CMK (cell line): ENCODE results near the gene SLC22A17.
"Not testable (repeated sequence)": the region's sequence is repeated elsewhere in the genome, so short reads cannot be mapped to it uniquely, and the experiment has no call there.

Experiments
- DNase-seq: peaks from one replicate; pipeline ENCODE4 v3.0.0-alpha.2; 2010; ENCODE audit warnings: low read depth

Gene SLC22A17

DNA sequence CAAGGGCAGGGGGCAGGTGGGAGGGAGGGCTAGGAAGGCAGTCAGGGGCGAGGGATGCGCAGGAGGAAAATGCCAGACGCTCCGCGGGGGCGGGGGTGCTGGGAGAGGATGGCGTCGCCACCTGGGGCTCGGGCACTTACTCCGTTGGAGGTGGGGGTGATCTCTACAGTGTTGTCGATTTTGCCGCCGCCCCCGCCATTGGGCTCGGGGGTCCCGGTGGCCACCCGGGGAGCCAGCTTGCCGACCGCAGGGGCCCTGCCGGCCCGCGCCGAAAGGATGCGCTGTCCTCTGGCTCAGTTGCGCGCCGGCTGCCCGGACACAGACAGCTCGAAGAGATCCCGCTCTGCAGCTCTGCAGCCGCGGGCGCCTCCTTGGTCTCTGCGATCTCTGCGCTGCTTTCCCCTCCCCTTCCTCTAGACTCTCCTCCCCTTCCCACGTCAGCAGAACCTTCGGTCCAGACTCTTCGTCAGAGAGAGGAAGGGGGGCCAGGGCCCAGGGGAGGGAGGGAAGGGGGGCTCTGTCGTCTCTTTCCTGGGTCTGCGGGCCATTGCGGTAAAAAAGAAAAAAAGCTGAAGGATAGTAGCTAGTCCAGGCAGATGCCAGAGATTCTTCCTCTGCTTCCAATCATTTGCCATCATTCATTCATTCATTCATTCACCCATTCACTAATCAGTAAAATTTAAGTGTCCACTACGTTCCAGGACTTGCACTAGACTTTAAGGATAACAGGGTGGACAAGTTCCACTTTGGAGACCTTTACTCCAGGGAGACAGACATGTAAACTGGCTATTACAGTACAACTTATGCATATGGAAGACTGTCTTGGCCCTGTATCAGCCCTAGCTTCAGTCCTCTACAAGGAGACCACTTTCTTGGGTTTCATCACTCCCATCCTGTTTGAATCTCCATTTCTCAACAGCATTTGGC is at the start of gene SLC22A17:
SLC22A17 (minus strand) TSS at position 382 of the 927 bp plus-strand sequence.
- peak; percentile 45 for DNase-seq

DNA sequence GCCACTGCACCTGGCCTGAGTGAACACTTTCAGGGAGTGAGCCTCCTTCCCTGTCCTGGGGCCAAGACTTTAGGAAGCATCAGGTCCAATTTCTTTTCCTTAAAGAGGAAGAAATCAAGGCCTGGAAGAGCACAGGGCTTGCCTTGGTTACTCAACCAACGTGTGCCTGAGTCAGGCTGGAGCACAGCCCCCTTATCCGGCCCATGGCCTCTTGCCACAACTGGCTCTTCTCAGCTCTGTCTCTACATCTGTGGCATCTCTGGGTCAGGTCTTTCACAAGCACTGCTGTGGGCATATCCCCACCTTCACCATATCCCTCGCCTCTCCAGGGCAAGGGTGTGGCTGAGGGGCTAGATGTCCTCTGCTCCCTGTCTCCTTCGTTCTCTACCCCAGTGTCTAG is 48.6 kb upstream of the SLC22A17 start:
- DNase-seq: no peak

DNA sequence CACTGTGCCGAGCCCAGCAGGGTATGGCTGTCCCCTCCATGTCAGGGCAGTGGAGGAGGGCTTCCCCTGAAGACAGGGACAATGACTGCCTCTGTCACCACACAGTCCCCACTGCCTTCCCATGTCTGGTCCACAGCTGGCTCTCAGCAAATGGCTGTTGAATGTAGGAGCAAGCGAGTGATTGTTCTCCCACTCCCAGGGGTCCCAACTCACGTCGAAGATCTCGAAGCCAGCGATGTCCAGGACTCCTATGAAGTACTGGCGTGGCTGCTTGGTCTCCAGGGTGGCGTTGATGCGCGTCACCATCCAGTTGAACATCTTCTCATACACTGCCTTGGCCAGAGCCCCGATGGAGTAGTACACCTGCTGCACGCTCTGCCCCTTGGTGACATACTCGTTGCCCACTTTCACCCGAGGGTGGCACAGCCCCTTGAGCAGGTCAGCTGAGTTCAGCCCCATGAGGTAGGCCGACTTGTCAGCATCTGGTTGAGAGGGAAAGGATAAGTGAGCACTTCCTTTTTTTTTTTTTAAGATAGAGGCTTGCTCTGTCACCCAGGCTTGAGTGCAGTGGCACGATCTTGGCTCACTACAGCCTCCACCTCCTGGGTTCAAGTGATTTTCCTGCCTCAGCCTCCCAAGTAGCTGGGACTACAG is 47.9 kb upstream of the SLC22A17 start:
- DNase-seq: not testable (repeated sequence)

DNA sequence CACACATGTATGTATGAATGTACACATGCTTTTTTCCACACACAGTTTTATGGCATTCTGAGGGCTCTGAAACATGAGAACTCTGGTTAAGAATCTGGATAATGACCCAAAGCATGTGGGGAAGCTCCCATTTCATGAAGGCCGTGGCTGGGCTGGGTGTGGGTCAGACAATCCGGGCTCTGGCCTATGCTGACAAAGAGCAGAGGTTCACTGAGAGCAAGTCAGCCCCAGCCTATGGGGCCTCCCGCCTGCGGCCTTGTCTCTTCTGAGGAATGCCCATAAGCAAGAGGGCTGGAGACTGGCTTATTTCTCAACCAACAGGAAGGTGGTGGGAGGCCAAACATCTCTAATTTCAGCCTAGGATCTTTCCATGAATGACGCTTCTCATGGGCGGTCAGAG is 46.9 kb upstream of the SLC22A17 start:
- no peak for DNase-seq

DNA sequence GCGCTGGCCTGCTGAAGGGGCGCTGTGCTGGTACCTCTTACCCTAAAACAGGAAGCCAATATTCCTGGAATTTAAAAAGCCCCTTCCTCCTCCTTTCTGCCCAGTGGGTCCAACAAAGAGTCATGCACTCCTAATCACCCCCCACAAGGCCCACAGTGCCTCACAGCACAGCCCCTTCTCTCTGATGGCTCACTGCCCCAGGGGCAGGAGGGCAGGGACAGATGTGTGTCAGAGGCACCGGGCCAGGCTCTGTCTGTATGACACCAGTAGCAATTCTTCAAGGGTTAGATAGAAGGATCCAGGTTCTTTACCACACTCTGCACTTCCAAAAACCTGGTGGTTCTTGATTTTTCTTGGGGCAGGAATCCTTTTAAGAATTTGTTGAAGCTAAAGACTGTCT is 46.4 kb upstream of the SLC22A17 start:
- DNase-seq: no peak

DNA sequence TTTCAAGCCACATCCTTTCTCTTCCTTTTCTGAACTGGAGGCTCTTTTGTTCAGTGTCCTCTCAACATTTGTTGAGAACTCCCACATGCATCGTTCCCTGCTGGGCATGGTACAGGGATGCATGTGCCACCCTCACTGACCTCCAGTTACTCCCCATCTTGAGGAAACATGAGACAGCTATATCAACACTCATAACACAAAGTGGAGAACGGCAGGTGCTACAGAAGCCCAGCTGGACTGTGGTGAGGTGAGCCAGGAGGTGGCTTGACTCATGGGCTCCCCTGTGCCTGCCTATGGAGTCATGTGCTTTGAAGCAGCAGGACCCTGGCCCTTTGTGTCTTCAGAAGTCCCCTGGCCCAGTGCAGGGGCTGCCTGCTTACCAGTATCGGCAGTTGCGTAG is 45.7 kb upstream of the SLC22A17 start:
- DNase-seq: no peak

DNA sequence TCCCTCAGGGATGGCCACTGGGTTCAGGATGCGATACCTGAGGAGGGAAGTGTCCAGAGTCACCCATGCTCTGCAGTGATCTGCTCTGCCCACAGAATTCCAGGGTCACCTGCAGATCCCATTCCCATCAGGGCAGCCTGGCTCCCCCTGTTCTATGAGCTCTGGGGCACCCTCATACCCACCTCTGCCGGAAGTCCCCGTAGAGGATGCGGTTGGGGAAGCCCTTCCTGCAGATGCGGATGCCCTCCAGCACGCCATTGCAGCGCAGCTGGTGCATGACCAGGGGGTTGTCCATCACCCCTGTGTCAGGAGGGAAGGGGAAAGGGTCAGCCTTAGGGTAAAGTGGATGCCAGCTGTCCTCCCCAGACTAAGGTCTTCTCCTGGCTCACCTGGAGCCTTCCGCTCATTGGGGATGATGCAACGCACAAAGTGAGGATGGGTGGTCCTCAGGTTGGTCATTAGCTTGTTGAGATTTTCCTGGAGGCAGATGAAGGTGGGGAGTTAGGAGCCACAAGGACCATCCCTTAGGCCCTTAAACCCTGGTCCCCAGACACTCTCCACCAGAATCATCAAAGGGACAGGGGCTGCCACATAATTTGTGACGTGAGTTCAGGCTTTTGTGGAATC is 44.2 kb upstream of the SLC22A17 start:
- DNase-seq: no peak

DNA sequence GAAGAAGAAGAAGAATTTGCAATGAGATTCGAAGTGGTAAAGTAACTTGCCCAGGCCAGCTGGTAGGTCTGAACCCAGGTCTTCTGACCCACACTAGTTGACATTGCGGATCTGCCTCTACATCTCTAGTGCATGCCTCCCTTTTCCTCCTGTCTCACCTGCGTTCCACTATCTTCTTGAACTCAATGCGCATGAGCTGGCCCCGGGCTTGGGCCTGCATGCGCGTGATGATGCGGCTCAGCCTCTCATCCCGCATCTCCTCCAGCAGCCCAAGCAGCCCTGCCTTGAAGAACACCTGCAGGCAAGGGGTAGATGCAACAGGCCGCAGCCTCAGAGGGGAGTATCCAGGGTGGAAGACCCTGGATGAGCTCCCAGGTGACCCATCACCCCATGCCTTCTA is 43.4 kb upstream of the SLC22A17 start:
- DNase-seq: no peak

DNA sequence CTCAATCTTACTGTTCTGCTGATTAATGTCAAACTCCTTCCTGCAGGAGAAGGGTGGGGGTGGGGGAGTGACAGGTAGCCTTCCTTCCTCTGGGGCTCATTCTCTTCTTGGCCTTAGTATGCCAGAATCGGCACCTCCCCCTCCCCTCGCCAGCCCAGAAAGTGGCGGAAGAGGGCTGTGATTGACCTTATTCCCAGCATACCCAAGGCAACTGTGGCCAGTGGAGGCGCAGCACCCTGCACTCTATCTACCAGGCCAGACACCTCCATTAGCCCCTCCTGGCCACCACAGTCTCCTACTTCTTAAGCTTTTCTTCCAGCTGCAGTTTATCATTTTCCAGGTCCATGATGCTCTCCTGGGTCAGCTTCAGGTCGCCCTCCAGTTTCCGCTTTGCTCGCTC is 39.9 kb upstream of the SLC22A17 start:
- DNase-seq: no peak

DNA sequence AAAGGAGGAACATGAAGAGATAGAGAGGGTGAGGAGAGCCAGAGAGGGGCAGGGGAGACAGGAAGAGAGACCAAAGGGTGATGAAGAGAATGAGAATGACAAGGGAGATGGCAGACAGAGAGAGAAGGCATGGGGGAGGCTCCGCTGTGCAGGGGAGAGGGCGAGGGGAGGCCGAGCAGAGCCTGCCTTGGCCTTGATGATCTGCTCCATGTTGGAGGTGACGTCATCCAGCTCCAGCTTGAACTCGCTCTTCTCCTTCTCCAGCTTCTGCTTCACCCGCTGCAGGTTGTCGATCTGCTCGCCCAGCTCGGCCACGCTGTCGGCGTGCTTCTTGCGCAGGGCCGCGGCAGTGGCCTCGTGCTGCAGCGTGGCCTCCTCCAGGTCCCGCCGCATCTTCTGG is 37.2 kb upstream of the SLC22A17 start:
- not testable (repeated sequence) for DNase-seq

DNA sequence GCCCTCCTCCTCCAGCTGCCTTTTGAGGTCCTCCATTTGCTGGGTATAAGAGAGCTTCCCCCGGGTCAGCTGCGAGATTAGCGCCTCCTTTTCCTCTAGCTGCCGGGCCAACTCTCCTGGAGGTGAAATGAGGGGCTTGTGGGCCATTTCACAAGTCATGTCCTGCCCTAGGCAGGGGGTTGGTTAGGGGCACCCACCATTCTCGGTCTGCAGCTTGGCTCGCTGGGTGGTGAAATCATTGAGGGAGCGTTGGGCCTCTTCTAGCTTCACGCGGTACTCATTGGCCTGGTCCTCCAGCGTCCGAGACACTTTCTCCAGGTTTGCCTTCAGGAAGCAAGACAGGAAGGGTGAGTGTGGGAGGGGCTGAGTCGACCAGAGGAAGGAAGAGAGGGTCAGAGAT is 36.7 kb upstream of the SLC22A17 start:
- DNase-seq: no peak

DNA sequence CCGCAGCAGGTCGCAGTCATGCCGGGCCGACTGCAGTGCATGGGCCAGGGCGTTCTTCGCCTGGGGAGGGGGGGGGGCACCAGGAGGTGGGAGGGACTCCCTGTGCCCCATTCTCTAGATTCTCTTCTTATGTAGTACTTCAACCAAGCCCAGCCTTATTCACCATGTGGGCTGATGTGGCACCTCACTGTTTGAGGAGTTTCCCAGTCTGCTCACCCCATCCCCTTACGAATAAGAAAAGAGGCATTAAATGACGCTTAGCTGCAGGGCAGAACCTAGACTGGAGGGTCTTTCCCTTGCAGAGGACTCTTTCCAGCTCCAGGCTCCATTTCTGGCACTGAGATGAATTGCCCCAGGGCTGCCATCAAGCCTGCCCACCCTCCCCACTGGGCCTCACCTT is 36.3 kb upstream of the SLC22A17 start:
- DNase-seq: no peak

DNA sequence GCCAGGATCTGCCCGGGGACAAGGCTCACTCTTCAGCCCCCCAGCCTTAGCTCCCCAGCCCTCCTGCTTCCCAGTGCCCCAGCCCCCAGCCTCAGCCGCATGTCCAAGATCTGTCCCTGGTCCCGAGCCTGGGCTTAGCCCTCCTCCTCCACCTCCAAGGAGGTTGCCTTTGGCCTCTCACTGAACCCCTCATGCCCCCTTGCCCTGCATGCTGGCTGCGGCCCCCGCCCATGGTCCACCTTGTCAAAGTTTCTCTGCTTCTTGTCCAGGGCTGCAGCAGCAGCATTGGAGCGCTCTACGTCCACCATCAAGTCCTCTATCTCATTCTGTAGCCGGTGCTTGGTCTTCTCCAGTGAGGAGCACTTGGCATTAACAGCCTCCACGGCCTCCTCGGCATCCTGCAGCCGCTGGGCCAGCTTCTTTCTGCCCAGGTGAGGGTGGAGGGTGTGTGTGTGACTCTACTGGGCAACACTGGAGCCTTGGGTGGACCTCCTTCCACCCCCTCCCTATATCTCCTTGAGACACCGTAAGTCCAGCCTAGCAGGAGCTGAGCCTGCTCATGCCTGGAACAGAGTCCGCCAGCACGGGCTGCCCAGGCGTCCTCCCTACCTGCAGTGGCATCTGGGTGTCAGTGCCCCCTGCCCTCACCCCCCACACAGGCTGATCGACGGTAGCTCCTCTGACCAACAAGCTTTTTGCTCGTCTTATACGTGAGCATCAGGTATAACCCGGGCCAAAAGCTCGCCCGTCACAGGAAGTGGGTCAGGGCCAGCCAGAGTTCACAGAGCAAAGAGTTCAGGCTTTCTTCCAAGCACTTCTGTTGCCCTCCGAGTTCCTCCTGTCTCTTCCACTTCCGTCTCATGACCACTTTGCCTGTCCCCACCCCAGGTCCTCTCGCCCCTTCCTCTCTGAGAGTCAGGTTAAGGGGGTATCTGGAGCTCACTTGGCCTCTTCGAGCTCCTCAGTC is 35.5 kb upstream of the SLC22A17 start:
- no peak for DNase-seq

DNA sequence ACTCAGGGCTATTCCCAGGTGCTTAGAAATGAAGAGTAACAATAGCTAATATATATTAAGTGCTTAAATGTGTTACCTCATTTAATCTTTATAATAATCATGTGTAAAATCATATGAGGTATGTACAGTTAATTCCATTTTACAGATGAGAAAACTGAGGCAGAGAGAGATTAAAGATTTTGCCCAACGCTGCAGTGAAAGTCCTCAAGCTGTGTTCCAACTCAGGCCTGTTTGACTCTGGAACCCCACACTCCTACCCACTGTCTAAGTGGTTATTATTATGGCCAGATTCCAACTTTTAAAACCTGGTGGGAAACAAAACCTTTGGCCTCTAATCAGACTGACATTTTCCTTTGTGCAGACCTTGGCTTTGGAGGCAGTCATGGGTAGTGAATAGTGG is 34.3 kb upstream of the SLC22A17 start:
- no peak for DNase-seq

DNA sequence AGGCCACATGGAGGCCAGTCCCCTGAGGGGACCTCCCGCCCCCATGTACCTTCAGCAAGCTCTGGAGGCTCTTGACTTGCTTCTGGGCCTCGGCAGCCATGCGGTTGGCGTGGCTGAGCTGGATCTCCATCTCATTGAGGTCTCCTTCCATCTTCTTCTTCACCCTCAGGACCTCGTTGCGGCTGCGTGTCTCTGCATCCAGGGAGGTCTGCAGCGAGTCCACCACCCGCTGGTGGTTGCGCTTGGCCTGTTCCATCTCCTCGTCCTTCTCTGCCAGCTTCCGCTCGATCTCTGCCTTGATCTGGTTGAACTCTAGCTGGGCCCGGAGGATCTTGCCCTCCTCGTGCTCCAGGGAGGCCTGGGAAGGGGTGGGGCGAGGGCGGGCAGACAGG is 33.6 kb upstream of the SLC22A17 start:
- DNase-seq: not testable (repeated sequence)

DNA sequence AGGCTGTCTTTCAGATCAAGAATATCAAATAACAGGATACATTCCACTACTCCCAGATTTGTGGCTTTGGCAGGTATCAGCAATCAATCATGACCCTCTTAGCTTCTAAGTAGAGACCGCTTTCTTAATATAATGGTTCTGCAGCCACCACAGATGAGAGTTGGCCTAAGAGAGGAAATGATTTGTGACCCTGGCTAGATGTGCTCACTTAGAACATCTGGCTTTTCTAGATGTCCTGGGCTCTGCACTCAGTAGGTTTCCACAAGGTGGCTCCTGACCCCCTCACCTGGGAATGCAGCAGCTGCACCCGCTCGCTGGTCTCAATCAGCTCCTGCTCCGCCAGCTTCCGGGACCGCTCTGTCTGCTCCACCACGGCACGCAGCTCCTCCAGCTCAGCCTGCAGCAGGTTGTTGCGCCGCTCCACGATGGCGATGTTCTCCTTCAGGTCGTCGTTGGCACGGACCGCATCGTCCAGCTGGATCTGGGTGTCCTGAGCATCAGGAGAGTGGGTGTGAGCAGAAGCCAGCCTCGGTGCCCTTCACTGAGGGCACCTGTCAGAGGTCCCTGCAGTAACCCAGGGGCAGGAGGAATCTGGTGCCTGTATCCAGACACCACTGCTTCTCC is 33.1 kb upstream of the SLC22A17 start:
- DNase-seq: no peak

DNA sequence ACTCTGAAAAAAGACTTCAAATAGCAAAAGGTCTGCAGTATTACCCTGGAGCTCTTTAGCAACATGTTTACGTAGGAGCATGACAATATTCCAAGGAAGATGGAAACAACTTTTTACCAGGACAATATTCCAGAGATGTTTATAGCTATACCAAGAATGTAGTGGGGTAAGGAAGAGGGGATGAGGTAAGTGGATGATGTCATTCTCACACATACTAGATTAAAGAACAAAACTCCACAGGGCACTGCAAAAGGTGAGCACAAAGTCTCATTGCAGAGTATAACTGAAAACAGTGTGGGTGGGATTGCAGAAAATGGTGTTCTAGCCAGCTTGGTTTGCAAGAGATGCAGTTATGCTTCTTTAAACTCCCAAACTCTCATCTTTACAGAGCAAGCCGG is 32.6 kb upstream of the SLC22A17 start:
- DNase-seq: no peak

DNA sequence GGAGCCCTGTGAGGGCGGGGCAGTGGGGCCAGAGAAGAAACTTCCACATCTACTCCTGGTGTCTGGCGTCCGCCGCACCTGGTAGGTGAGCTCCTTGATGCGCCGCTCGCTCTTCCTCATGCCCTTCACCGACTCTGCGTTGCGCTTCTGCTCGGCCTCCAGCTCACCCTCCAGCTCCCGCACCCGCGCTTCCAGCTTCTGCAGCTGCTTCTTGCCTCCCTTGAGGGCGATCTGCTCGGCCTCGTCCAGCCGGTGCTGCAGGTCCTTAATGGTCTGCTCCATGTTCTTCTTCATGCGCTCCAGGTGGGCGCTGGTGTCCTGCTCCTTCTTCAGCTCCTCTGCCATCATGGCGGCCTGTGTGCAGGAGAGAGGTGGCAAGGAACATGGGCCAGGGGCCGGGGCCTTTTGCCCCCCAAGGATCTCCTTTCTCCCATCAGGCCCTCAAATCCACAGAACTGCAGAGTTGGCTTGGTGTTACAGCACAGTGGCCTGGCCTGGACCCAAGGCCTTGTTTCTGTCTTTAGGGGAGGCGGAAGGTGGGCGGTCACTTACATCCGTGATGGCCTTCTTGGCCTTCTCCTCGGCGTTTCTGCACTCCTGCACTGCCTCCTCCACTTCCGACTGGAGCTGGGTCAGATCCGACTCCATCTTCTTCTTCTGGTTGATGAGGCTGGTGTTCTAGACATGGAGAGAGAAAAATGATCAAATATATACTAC is 31.8 kb upstream of the SLC22A17 start:
- no peak for DNase-seq

DNA sequence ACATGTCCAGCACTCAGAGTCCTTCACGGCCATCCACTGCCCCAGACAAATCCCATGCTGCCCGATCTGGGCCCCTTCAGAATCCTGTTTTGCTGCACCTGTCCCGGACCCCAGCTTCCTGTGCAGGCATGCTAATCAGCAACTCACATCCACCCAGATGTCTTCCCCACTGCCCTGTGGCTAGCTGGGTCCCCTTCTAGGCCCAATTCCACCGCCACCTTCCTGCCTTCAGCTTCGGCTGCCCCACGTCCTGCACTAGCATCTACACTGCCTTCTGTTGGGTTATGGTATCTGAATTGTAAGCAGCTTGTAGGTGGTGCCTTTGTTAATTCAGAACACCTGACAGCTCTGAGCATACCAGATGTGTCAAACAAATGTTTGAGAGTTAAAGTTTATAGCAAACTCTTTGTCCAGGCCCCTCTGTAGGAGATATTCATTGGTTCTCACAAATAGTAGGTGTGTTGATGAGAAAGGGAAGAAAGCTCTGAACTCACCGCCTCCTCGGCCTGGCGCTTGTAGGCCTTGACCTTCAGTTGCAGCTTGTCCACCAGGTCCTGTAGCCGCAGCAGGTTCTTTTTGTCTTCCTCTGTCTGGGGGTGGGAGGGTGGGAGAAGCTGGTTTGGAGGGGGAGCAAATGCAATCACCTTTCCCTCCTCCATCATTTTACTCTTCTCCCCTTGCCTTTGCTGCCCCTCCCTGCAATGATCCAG is 30.2 kb upstream of the SLC22A17 start:
- DNase-seq: no peak

DNA sequence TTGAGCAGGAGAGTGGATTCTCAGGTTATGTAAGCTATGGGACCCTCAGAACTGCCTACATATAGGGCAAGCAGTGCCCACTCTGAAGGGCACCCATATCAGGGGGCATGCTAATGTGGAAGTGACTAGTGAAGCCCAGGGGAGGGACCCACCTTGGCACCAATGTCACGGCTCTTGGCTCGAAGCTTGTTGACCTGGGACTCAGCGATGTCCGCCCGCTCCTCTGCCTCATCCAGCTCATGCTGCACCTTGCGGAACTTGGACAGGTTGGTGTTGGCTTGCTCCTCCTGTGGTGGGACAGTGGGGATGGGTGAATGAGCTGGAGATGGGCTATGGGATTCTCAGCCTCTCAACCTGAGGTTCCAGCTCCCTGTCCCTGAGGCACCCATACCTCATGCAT is 29.6 kb upstream of the SLC22A17 start:
- DNase-seq: no peak
